Stimulated activated CD8-positive, alpha-beta memory T cell treated with anti-CD3 and anti-CD28 coated beads, Interleukin-12 subunit alpha, Interleukin-12 subunit beta, amount 100 ng/mL, for 4 hours (primary cell): ENCODE data around the gene CDCA8.
"Not testable (repeated sequence)": the region's sequence is repeated elsewhere in the genome, so short reads cannot be mapped to it uniquely, and the experiment has no call there.

Experiments used
- DNase-seq: peaks from one replicate; pipeline ENCODE4 v3.0.0-alpha.2; 2020; ENCODE audit warnings: low read depth

Gene CDCA8

DNA sequence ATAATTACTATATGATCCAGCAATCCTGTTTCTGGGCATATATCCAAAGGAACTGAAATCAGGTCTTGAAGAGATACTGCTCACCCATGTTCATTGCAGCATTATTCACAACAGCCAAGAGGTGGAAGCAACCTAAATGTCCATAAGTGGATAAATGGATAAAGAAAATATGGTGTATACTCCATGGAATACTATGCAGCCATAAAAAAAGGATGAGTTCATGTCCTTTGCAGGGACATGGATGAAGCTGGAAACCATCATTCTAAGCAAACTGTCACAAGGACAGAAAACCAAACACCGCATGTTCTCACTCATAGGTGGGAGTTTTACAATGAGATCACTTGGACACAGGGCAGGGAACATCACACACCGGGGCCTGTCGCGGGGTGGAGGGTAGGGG lies 46.3 kb downstream of the CDCA8 start:
- not testable (repeated sequence) for DNase-seq

DNA sequence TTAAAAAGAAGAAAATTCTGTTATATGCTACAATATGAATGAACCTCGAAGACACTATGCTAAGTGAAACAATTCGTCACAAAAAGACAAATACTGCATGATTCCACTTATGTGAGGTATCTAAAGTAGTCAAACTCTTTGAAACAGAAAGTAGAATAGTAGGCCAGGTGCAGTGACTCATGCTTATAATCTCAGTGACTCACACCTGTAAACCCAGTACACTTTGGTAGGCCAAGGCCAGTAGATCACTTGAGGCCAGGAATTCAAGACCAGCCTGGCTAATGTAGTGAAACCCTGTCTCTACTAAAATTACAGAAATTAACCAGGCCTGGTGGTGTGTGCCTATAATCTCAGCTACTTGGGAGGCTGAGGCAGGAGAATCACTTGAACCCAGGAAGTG lies 46.9 kb downstream of the CDCA8 start:
- no peak for DNase-seq

GRCh38 chr1:37741130-37741529 lies 48.8 kb downstream of the CDCA8 start:
- no peak for DNase-seq

DNA sequence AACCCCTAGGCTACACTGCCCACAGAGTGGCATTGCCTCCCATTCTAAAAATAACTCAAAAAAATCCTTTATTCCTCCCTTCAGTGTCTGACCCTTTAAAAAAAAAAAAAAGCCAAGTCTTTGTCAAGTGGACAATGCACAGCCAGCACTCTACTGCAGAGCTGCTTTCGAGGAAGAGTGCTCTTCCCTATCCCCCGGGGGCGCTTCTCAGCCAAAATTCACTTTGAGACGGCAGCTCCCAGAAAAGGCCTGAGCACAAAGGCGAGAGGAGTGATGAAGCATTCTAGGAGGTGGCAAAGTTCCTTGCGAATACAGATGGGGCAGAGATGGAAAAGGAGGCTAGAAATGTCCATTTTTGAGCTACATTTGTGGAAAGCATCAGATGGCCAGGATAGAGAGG lies 49.3 kb downstream of the CDCA8 start:
- DNase-seq, result no peak

DNA sequence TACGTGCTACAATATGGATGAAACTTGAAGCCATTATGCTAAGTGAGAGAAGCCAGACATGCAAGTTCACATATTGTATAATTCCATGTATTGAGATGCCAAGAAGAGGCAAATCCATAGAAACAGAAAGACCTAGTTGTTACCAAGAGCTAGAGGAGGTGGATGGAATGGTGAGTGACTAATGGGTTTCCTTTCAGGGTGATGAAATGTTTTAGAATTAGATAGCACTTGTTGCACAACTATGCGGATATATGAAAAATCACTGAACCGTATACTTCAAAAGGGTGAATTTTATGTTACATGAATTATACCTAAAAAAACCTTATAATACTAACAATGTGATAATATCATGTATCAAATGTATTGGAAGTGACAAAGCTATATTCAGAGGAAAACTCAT lies 54.5 kb downstream of the CDCA8 start:
- no peak for DNase-seq

- no peak for DNase-seq
These were observed 56.2 kb downstream of the CDCA8 start for GRCh38 chr1:37748565-37748964.

GRCh38 chr1:37752213-37752582 lies 59.9 kb downstream of the CDCA8 start:
- no peak for DNase-seq

GRCh38 chr1:37752583-37753471 lies 60.5 kb downstream of the CDCA8 start:
- no peak for DNase-seq

DNA sequence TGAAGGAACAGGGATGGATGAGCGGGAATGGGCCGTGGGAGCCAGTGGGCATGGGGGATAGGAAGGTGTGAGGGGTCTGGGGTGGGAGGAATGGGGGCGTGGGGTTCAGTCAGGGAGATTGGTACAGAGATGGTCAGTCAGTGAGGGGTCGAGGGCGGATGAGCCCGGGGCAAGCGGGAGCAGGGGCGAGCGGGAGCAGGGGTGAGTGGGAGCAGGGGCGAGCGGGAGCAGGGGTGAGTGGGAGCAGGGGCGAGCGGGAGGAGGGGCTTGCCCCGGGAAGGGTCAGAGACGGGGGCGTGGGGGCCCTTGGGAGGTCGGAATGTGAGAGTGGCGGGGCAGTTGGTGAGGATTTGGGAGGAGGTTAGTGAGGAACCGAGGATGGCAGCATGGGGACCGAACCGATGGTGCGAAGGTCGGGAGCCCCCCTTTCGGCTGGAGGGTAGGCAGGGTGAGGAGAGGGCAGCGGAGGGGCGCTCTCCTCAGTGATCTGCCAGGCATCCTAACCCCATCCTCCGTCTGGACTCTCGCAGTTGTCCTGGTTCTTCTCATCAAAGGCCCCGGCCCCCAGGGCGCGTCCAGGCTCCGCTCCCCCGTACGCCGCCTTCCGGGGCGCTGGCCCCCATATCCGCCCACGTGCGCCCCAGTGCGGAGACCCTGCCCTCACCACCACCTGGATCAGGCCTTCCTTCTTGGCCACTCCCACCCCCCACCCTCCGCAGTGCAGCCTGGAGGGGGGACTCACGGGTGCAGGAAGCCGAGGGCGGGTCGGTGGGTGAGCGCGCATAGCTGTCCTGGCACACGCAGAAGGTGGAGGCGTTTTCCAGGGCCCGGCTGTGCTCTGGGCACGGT lies 61.4 kb downstream of the CDCA8 start:
- no peak for DNase-seq

- no peak for DNase-seq
These were observed 63.0 kb downstream of the CDCA8 start for GRCh38 chr1:37755290-37755689.

DNA sequence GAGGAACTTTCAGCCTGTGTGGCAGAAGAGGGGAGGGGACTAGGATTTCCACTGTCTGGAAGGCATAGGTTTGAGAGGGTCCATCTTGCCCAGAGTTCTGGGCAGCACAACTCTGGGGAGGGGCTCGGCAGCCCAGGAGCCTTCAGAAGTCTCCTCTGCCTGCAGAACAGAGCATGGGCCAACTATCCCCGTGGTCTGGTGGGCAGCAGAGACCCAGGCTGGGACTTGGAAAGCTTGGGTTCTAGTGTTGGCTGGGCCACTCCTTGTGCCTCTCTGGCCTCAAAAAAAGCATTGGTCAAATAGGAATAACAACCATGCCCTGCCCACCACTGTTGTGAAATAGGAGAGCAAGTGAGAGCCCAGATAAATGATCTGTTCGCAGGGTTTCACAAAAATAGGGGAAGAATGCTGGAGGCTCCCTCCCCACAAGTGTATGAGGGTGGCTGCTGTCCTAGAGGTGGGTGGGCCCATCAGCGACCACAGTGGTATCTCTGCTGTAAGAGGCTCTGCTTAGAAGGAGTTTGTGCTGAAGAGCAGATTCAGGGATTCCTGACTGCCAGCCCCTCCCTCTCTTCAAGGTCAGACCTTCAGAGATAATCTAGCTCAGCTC lies 63.7 kb downstream of the CDCA8 start:
- no peak for DNase-seq
